Skeletal muscle satellite cell (primary cell): ENCODE data around the gene DIAPH2.
"Not testable (repeated sequence)": the region's sequence is repeated elsewhere in the genome, so short reads cannot be mapped to it uniquely, and the experiment has no call there.

Source experiments
- H3K27me3 ChIP-seq: 2 replicates; pipeline ENCODE4 v1.7.0; 2013; ENCODE audit warnings: low read length; ENCODE audit not compliant: control insufficient read depth, insufficient read depth
- H3K36me3 ChIP-seq: 2 replicates; pipeline ENCODE4 v1.7.0; 2013; ENCODE audit warnings: mild to moderate bottlenecking, control low read depth, low read length; ENCODE audit not compliant: insufficient read depth
- H3K4me1 ChIP-seq: 2 replicates; pipeline ENCODE4 v1.7.0; 2013; ENCODE audit warnings: low read length; ENCODE audit not compliant: control insufficient read depth, insufficient read depth
- H3K4me2 ChIP-seq: 2 replicates; pipeline ENCODE4 v1.7.0; 2013; ENCODE audit warnings: mild to moderate bottlenecking, low read length
- H3K4me3 ChIP-seq: 2 replicates; pipeline ENCODE4 v1.7.0; 2013; ENCODE audit warnings: low read length
- H3K9ac ChIP-seq: 2 replicates; pipeline ENCODE4 v1.7.0; 2013; ENCODE audit warnings: mild to moderate bottlenecking, low read depth, low read length, moderate library complexity
- H3K9me3 ChIP-seq: replicated peaks from 2 replicates; pipeline ENCODE4 v1.7.0; 2013; ENCODE audit warnings: mild to moderate bottlenecking, control low read depth, low read length

DIAPH2 gene

DNA sequence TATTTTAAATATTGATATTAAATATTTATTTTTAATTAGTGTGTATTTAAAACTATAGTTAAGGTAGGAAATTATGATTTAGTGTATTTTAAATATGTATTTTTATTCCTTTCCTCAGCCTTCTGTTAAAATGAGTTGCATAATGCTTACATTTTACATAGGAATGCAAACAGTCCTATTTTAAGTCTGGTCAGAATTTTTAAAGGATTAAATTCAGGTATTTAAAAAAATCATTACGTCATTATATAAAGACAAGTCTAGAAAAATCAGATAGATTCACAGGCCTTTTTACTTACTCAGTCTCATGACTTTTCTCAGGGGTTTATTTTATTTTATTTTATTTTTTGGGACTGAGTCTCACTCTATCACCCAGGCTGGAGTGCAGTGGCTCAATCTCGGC lies 148.7 kb downstream of the DIAPH2 start:
- no peaks in the 10 kb centered on the region for H3K36me3 ChIP-seq
- H3K9ac ChIP-seq, result no peak overlapping the region
- H3K4me1 ChIP-seq, result peaks cover 4% of the 10 kb centered on the region
- H3K9me3 ChIP-seq, result no peaks in the 10 kb centered on the region
- H3K27me3 ChIP-seq, result no peaks in the 10 kb centered on the region
- no peak overlapping the region for H3K4me2 ChIP-seq
- no peak overlapping the region for H3K4me3 ChIP-seq

DNA sequence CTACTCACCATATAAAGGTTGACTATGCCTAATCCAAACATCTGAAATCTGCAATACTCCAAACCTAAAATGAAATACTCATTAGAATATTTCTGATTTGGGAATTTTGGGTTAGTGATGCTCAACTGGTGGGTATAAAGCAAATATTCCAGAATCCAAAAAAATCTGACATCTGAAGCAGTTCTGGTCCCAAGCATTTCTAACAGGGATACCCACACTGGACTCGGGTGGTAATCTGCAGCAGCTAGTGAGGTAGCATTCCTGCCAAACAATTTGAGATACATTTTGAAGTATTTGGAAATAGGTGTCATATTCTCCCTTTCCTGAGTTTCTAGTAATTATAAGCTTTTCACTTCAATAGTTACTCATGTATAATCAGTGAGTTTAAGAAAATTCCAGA lies 149.5 kb downstream of the DIAPH2 start:
- no peak overlapping the region for H3K4me2 ChIP-seq
- H3K4me1 ChIP-seq, result peaks cover 4% of the 10 kb centered on the region
- no peaks in the 10 kb centered on the region for H3K27me3 ChIP-seq
- H3K4me3 ChIP-seq, result no peak overlapping the region
- no peak overlapping the region for H3K9ac ChIP-seq
- no peaks in the 10 kb centered on the region for H3K36me3 ChIP-seq
- H3K9me3 ChIP-seq, result no peaks in the 10 kb centered on the region

DNA sequence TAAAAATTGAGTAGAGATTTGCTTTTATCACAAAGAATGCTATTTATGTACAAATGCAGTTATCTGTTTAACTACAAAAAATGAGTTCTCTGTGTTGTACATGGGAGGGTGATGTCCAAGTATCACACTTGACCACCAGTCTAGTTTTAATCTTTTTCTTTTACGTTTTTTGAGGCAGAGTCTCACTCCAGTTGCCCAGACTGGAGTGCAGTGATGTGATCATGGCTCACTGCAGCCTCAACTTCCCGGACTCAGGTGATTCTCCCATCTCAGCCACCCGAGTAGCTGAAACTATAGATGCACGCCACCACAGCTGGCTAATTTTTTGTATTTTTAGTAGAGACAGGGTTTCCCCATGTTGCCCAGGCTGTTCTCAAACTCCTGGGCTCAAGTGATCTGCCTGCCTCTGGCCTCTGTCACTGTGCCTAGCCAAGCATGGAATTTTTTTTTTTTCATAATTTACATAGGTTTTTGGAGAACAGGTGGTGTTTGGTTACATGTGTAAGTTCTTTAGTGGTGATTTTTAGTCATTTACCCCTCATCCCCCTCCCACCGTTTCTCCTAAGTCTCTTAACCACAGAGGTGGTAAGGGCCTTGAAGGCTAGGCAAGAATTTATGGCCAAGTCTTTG lies 151.1 kb downstream of the DIAPH2 start:
- Histone ChIP-seq H3K9me3 (no peaks in the 10 kb centered on the region), H3K4me3 (no peak overlapping the region), H3K27me3 (no peaks in the 10 kb centered on the region), H3K4me2 (no peak overlapping the region), H3K4me1 (peaks cover 4% of the 10 kb centered on the region), H3K9ac (no peak overlapping the region), H3K36me3 (no peaks in the 10 kb centered on the region)

DNA sequence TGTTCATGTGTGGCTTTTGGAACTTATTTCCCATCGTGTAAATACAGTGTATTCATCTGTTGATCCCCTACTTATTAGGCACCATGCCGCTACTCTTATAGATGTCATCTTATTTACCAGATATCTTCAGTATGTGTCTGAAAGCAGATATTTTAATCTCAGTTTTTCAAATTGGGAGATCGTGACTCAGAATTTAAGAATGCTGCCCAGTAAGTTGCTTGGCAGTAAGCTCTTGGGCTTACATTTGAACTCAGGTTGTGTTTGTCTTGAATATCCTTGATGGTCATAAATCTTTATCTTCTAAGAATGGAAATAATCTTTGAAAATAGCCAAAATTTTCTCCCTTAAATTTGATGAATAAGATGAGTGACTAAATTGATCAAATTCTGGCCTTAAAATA lies 153.2 kb downstream of the DIAPH2 start:
- no peaks in the 10 kb centered on the region for H3K27me3 ChIP-seq
- H3K9me3 ChIP-seq, result no peaks in the 10 kb centered on the region
- no peaks in the 10 kb centered on the region for H3K36me3 ChIP-seq
- no peak overlapping the region for H3K9ac ChIP-seq
- no peak overlapping the region for H3K4me3 ChIP-seq
- H3K4me1 ChIP-seq, result peaks cover 4% of the 10 kb centered on the region
- H3K4me2 ChIP-seq, result no peak overlapping the region

DNA sequence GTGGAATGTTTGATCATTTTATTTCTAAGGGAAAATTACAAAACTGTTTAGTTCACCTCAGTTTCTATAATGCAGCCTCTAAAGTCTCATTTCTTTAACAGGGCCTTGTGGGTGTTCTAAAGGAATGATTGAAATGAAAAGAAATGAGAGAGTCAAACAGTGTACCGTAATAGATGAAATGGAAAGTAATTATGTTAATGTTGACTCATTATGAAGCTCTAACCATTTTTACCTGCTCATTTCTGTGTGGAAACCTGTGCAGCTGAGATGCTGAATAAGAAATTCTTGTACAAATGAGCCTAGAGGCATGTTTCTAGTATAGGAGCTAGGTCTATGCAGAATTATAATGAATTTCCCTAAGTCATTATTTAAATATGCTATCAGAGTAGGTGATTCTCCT lies 153.9 kb downstream of the DIAPH2 start:
- no peak overlapping the region for H3K4me2 ChIP-seq

DNA sequence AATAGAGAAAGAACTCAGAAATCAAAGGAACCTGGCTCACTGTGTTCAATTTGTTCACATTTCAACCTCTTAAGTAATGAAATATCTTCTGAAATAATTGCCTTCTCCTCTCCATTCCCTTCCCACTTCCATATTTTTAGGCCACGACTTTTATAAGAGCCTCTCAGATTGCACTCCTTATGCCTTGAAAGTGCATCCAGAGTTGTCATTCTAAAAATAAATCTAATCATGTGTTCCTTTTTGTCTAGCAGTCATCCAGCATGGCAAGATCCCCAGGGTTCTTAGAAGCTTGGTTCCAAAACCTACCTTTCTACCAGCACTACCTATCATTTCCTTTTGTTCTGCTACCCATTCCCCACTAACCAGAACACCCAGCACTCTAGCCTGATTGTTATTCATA lies 156.7 kb downstream of the DIAPH2 start:
- H3K4me1 ChIP-seq, result peaks cover 4% of the 10 kb centered on the region
- H3K9ac ChIP-seq, result no peak overlapping the region
- no peaks in the 10 kb centered on the region for H3K27me3 ChIP-seq
- H3K9me3 ChIP-seq, result no peaks in the 10 kb centered on the region
- H3K4me2 ChIP-seq, result no peak overlapping the region
- H3K4me3 ChIP-seq, result no peak overlapping the region
- no peaks in the 10 kb centered on the region for H3K36me3 ChIP-seq

More for the DNA sequence above, 153.9 kb downstream of the DIAPH2 start:
- H3K27me3 ChIP-seq, result no peaks in the 10 kb centered on the region
- H3K9me3 ChIP-seq, result no peaks in the 10 kb centered on the region
- no peak overlapping the region for H3K9ac ChIP-seq
- H3K4me3 ChIP-seq, result no peak overlapping the region
- H3K4me1 ChIP-seq, result peaks cover 4% of the 10 kb centered on the region
- H3K36me3 ChIP-seq, result no peaks in the 10 kb centered on the region

DNA sequence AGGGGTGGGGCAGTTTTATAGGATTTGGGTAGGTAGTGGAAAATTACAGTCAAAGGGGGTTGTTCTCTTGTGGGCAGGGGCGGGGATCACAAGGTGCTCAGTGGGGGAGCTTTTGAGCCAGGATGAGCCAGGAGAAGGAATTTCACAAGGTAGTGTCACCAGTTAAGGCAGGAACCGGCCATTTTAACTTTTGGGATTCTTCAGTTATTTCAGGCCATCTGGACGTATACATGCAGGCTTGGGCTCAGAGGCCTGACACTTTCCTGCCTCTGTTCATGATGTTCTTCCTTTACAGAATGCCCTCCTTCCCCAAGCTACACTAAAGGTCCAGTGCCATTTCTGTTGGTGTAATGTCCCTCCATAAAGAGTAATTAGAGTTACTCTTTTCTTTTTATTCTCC lies 157.2 kb downstream of the DIAPH2 start:
- H3K4me1 ChIP-seq, H3K9ac ChIP-seq, H3K36me3 ChIP-seq, H3K9me3 ChIP-seq, H3K4me2 ChIP-seq, H3K4me3 ChIP-seq, H3K27me3 ChIP-seq: not testable (repeated sequence)

DNA sequence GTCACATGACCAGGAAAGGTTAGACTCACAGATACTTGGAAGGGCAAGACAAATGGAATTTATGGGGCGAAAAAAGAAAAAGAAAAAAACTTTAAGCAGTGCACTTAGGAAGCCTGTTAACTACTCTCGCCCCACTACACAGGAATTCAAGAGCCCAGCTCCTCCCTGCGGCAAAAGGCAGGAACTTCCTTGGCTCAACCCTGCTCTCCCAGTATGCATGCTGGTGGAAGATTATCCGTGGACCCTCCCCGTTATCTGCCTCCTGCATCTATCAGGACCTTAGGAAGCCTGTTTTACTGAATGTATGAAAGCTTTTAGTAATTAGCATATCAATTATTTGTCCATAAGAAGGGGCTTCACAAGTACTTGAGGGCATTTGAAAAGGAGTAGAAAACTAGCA lies 158.9 kb downstream of the DIAPH2 start:
- no peaks in the 10 kb centered on the region for H3K36me3 ChIP-seq
- H3K4me2 ChIP-seq, result no peak overlapping the region
- H3K9me3 ChIP-seq, result no peaks in the 10 kb centered on the region
- no peaks in the 10 kb centered on the region for H3K27me3 ChIP-seq
- H3K9ac ChIP-seq, result no peak overlapping the region
- no peak overlapping the region for H3K4me3 ChIP-seq
- no peaks in the 10 kb centered on the region for H3K4me1 ChIP-seq

DNA sequence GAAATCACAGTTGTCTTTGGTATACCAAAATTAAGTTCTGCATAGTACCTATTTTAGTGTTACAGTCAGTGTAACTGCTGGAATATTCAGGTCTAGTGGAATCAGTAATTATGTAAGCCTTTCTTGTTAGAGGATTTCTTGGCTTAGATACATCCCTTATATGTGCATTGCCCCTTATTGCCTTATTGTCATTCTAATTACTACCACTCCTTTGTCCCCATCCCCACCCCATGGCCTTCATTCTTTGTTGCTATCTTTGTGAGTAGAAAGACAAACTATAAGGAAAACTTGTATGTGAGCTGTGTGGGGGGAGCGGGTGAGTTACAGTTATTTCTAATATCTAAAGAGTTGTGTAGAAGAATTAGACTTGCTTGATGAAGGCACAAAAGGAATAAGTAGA lies 162.2 kb downstream of the DIAPH2 start:
- Histone ChIP-seq H3K4me2 (no peak overlapping the region), H3K9me3 (no peaks in the 10 kb centered on the region), H3K4me1 (no peaks in the 10 kb centered on the region), H3K9ac (no peak overlapping the region), H3K36me3 (no peaks in the 10 kb centered on the region), H3K27me3 (no peaks in the 10 kb centered on the region), H3K4me3 (no peak overlapping the region)

DNA sequence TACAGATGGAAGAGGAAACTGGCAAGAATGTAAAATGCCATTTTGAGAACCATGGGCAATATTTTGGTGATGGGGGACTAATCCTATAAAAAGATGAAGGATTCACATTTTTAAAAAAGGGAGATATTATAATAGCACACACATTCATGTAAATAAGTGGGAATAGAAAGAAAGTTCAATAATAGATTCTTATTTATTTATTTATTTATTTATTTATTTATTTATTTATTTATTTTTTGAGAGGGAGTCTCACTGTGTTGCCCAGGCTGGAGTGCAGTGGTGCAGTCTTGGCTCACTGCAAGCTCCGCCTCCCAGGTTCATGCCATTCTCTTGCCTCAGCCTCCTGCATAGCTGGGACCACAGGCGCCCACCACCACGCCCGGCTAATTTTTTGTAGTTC lies 174.8 kb downstream of the DIAPH2 start:
- H3K4me1 ChIP-seq, H3K36me3 ChIP-seq, H3K9me3 ChIP-seq, H3K4me3 ChIP-seq, H3K4me2 ChIP-seq, H3K27me3 ChIP-seq, H3K9ac ChIP-seq: not testable (repeated sequence)

DNA sequence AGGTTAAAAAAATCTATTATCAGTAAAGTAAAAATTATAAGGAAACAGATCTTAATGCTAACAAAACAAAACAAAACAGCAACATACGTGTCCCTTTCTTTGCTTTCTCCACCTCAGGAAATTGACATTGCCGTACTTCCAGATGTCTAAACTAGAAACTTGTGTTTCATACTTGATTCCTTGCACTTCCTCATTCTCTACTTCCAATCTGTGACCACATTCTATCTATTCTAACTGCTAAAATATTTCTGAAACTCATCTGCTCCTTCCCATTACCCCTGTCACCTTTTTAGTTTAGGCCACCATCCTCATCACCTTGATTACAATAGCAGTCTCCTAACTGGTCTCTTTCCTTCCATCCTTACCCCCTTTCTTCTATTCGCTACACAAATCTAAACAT lies 176.6 kb downstream of the DIAPH2 start:
- Histone ChIP-seq H3K27me3 (no peaks in the 10 kb centered on the region), H3K4me2 (no peak overlapping the region), H3K9me3 (no peaks in the 10 kb centered on the region), H3K9ac (no peak overlapping the region), H3K36me3 (no peaks in the 10 kb centered on the region), H3K4me1 (no peaks in the 10 kb centered on the region), H3K4me3 (no peak overlapping the region)

DNA sequence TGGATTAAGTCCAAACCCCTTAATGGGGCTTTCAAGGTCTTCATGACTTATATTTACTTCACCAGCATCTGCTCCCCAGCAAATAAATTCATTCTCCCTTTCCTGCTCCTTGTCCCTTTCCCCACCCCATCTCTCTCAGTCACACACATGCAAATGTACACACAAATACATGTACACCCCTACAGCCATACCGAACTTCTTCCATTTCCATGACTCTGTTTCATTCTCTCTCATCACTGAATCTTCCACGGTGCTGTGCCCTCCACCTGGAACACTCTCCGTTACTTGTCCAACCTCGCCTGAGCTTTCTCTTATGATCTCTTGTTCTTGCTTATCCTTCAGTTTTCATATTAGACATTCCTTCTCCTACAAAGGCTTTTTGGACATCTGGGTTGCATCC lies 177.0 kb downstream of the DIAPH2 start:
- Histone ChIP-seq H3K4me3 (no peak overlapping the region), H3K9ac (no peak overlapping the region), H3K4me1 (no peaks in the 10 kb centered on the region), H3K9me3 (no peaks in the 10 kb centered on the region), H3K4me2 (no peak overlapping the region), H3K36me3 (no peaks in the 10 kb centered on the region), H3K27me3 (no peaks in the 10 kb centered on the region)
